GM20431 (cell line): ENCODE results near the gene HELZ2.
"Not testable (repeated sequence)": the region's sequence is repeated elsewhere in the genome, so short reads cannot be mapped to it uniquely, and the experiment has no call there.

ENCODE experiments used
- in situ Hi-C: fragments of 300-500 bp; cut with MseI, MboI; formaldehyde crosslinking; loops from one replicate; pipeline ENCODE4 v1.15.0; 2020; ENCODE audit warnings: low sequenced_read_pairs; ENCODE audit not compliant: unreplicated experiment

HELZ2 gene, protein sequence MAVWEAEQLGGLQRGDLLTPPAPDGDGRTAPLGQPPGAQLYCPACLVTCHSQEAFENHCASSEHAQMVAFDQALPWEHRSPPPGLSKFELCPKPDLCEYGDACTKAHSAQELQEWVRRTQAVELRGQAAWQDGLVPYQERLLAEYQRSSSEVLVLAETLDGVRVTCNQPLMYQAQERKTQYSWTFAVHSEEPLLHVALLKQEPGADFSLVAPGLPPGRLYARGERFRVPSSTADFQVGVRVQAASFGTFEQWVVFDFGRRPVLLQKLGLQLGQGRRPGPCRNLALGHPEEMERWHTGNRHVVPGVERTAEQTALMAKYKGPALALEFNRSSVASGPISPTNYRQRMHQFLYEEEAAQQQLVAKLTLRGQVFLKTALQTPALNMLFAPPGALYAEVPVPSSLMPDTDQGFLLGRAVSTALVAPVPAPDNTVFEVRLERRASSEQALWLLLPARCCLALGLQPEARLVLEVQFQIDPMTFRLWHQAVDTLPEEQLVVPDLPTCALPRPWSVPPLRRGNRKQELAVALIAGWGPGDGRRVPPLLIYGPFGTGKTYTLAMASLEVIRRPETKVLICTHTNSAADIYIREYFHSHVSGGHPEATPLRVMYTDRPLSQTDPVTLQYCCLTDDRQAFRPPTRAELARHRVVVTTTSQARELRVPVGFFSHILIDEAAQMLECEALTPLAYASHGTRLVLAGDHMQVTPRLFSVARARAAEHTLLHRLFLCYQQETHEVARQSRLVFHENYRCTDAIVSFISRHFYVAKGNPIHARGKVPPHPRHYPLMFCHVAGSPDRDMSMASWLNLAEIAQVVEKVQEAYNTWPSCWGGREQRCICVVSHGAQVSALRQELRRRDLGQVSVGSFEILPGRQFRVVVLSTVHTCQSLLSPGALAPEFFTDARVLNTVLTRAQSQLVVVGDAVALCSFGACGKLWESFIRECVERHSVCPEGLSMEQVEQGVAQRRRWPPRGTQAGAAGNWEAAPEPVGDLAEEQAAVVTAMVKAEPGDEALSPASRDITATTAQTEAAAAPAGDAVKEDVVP (N-terminal part only)

DNA sequence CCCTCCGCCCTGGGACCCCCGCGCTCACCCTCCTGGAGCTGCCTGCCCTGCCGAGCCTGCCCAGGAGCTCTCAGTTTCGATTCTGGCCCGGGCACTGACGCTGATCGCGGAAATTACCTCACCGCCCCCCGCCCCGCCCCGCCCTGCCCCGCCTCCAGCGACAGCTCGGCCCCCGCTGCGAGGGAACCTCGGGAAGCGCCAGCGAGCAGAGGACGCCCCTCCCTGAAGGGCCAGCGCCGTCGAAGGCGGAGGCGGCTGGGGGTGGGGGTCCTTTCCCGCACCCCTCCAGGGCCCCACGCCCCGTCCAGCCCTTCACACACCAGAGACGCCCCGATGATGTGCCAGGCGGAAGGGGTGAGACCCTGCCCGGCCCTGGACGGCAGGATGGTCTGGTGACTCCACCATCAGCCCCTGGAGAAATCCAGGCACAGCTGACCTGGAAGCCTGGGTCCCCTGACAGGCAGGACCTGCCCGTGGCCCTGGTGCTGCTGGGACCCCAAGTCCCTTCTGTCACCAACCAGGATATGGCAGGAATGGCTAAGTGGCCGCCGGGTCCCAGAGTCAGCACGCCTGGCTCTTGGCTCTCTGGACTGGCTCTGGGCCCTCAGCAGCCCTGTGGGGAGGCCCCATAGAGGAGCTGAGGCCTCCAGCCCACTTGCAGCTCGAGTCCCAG is at the start of gene HELZ2:
Gene HELZ2, minus strand, starts transcription at position 84 of the 673 bp plus-strand sequence. CDS start 1,854 bp downstream, outside the sequence.
- in situ Hi-C loops = no loop called here

GRCh38 chr20:63622732-63623131 is 48.7 kb upstream of the HELZ2 start:
- in situ Hi-C loops = no loop called here

GRCh38 chr20:63622096-63622495 is 48.1 kb upstream of the HELZ2 start:
- in situ Hi-C loops = no loop called here

DNA sequence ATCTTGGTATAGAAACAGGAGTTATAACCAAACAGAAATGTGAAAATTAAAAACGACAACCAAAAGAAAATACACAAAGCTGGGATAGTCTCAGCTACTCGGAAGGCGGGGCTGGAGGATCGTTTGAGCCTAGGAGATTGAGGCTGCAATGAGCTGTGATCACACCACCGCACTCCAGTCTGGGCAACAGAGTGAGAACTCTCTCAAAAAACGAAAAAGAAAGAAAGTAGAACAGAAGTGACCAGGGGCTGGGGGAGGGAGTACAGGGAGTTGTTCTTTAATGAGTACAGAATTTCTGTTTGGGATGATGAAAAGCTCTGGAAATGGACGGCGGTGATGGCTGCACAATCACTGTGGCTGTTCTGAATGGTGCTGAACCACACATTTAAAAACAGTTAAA is 47.0 kb upstream of the HELZ2 start:
- in situ Hi-C loops = no loop called here

GRCh38 chr20:63619505-63619904 is 45.5 kb upstream of the HELZ2 start:
- in situ Hi-C loops = no loop called here

DNA sequence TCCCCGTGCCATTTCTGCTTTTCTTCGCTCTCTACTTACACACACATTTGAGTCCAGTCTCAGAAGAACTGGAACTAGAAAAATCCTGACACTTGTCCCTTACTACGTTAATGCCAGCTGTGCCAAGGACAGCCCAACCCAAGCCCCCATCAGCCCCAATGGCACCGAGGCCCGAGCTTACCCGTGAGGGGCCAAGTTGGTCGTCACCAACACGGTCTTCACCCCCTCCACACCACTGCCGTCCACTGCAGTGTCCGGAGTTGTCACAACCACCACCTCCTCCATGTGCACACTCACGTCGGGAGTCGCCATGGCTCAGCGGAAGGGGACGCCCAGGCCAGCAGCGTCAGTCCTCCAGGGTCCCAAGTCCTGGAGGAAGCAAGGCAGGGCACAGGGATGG is 45.0 kb upstream of the HELZ2 start:
- in situ Hi-C loops = no loop called here

DNA sequence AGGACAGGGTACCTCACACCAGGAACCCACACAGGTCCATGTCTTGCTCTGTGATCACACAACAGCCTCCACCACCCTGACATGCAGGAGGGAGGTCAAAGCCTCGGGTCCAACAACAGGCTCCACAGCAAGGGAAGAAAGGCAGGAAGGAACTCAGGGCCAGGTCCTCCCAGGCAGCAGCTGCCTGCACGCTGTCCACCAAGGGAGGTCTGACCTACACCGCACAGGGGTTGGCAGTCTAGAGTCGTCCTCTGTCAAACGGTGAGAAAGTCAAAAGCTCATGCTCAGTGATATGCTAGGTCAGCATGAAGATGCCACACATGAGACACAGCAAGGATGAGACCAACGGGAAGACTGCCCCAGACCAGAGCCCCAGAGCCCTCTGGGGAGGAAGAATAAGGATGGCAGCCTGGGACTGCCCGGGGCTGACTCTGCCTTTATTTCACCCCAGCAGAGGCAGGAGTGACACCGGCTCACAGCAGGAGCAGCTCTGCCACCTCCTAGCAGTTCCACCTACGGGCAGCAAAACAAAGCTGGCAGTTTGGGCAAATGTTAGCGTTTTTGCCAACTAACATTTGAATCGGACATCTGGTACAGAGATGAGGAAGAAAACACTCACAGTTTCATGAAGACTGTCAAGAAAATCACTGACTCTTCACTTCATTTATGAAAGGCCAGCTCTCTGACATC is 44.4 kb upstream of the HELZ2 start:
- in situ Hi-C loops = no loop called here

DNA sequence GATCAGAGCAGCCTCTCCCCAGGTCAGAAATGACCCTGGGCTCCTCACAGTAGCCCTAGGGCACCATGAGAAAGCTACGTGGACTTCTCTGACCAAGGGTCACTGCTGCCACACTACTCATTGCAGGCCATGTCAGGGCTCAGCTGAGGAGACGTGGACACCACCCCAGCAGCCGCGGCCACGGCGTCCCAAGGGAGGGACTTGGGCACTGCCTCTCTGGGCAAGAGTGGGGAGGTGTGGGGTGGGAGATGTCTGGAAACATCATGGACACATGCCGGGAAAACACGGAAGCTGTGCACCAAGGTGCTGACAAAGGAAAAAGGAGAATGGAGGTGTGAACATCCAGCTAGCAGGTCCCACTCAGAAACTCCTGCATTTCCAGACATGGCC is 43.8 kb upstream of the HELZ2 start:
- in situ Hi-C loops = no loop called here

GRCh38 chr20:63617092-63617875 is 43.2 kb upstream of the HELZ2 start:
- in situ Hi-C loops = no loop called here

DNA sequence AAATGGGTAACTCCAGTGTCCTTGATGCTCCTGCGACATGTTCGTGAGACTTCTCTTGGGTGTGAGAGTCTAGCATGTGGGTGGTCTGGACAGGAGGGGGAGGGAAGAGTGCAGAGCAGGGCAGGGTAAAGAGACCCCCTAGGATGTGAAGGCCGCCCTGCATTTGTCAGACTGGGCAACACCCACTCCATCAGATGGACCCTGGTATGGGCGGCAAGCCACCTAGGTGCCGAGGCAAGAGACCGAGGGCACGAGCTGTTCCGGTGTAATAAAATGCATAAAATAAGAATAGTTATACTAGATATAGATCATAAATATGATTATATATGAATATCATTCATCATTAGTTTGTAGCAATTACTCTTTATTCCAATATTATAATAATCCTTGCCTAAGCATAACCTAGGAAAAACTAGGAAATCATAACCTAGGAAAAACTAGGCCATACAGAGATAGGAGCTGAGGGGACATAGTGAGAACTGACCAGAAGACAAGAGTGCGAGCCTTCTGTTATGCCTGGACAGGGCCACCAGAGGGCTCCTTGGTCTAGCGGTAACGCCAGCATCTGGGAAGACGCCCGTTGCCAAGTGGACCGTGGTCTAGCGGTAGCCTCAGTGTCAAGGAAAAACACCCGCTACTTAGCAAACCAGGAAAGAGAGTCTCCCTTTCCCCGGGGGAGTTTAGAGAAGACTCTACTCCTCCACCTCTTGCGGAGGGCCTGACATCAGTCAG is 40.0 kb upstream of the HELZ2 start:
- in situ Hi-C loops = not testable (repeated sequence)

DNA sequence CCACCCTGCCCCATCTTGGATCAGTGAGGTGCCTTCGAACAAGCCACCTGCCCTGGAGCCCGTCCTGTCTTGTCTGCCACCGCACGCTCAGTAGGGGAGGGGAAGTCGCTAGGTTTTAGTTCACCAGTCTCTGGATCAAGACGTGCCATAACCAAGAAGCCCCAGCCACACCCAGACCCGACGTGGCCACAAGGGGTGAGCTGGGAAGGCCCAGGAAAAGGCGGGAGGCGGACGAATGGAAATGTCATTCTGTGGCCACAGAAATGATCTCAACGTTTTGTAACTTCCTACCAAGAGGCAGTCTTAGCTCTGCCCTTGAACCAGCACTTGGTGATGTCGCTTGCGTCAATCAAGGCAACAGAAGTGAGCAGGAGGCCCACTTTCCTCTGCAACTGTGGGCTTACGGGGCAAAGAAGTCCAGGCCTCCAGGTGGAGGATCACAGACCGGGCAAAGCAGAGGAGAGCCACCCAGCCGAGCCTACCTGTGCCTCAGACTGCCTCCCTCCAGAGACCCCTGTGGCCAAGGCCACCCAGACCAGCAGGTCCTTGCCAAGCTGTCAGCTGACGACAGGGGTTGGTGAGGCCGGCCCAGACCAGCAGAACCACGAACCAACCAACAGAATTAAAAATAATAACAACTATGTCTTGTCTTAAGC is 38.4 kb upstream of the HELZ2 start:
- in situ Hi-C loops = no loop called here

DNA sequence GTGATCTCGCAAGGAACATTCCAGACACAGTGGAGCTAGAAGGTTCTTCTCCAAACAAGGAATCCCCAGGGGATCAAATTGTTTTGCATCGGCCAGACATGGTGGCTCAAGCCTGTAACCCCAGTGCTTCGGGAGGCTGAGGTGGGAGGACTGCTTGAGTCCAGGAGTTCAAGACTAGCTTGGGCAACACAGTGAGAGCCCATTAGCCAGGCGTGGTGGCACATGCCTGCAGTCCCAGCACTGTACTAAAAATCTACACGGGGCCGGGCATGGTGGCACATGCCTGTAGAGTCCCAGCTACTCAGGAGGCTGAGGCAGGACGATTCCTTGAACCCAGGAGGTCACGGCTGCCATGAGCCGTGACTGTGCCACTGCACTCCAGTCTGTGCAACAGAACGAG is 37.6 kb upstream of the HELZ2 start:
- in situ Hi-C loops = no loop called here

DNA sequence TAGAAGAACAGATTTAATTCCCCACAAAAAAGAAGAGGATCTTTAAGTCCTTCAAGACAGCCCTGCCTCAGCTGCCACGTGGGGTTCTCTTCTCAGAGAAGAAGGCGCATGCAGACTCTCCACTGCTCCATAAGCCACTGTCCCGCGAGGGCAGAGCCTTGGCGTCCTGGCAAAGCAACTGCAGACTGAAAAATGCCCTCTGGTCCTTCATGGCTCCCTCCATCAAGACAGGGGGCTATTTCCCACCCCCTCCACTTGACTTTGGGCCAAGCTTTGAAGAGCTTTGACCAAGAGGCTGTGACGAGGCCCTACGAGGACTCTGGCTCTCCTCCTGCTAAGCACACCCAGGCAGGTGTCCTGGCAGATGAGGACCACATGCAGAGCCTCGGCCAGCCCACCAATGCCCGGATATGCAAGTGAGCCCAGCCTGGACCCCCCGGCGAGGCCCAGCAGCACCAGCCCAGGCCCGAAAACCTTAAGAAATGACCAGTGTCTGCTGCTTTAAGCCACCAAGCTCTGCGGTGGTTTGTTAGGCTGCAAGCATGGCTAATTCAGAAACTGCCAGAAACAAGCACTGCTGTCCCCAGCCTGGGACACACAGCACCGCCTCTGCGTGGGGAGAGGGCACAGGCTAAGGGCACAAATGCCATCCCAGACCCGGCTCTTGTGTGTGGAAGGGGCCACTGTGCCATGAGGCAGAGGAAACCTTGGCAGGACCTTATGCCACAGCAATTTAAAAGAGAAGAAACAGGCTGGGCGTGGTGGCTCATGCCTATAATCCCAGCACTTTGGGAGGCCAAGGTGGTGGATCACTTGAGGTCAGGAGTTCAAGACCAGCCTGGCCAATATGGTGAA is 36.8 kb upstream of the HELZ2 start:
- in situ Hi-C loops = no loop called here

GRCh38 chr20:63606686-63607085 is 32.6 kb upstream of the HELZ2 start:
- in situ Hi-C loops = no loop called here

DNA sequence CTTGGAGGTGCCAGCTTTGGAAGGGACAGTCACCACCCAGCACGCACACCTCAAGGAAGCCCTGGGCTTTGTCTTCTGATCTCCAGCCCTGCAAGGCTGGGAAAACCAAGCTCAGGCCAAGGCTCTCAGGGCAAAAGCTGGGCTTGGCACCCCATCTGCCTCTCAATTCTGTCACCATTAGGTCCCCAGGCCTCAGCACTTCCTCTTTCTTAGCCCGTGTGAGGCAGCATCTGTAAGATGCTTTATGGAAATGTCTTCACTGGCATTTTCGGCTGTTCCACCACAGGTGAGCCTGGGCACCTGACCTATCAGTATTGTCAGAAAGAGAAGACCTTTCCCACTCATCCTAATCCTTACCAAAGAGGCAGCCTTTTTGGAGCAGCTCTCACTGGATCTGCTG is 28.3 kb upstream of the HELZ2 start:
- in situ Hi-C loops = no loop called here

DNA sequence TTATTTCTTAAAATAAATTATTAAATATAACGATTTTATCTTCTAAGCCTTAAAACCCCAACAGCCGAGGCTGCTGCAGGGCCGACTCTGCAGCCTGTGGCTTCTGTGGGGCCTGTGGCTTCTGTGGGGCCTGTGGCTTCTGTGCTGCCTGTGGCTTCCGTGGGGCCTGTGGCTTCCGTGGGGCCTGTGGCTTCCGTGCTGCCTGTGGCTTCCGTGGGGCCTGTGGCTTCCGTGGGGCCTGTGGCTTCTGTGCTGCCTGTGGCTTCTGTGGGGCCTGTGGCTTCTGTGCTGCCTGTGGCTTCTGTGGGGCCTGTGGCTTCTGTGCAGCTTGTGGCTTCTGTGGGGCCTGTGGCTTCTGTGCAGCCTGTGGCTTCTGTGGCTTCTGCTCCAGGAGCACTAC is 27.6 kb upstream of the HELZ2 start:
- in situ Hi-C loops = not testable (repeated sequence)
